HG02981 (cell line): Measurements from ENCODE around the gene NUP88.

Experiments
- ATAC-seq: cut with Tn5 transposase; IDR thresholded peaks from one replicate; pipeline ENCODE4 v1.9.1; 2021; ENCODE audit warnings: mild to moderate bottlenecking, moderate library complexity; ENCODE audit not compliant: unreplicated experiment

Gene NUP88

DNA sequence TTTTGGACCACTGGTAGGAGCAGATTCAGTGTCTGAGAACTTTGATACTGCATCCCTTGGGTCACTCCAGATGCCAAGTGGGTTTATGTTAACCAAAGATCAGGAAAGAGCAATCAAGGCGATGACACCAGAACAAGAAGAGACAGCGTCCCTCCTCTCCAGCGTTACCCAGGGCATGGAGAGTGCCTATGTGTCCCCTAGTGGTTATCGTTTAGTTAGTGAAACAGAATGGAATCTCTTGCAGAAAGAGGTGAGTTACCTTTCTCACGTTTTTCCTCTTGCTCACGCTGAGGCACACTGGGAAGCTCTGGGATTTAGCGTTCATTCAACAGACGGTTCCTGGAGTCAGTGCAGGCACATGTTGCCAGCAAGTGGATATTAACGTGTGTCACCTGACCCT is 58.0 kb downstream of the NUP88 start:
- no peak for ATAC-seq

DNA sequence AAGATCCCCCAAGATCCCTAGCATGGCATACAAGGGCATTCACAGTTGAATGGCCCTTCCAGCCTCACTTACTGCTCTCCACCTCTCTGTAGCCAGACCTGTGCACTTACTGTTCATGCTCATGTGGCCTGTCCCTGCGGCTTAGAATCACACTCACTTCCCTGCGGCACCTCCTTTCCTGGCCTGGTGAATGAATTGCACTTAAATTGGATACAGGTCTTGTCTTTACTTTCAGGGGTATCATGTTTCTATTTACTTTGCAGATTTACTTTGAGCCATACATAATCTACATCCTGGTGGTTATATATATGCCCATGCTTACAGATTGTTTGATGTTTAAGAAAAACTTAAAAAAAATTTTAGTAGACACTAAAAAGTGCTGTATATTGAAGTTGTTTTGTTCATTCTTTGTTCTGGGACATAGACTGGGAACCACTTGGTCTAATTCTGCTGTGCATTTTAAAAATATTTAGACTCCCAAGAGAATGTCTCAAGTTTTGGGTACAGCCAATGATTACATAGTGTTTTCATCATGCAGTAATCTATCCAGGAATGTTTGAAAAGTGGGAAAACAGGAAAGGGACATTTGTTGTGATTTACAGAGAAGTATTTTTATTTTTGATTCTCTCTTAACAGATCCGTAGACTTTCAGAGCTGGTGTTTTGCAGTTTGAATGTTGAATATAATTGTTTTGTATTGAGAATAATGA is 63.9 kb downstream of the NUP88 start:
- ATAC-seq = no peak

DNA sequence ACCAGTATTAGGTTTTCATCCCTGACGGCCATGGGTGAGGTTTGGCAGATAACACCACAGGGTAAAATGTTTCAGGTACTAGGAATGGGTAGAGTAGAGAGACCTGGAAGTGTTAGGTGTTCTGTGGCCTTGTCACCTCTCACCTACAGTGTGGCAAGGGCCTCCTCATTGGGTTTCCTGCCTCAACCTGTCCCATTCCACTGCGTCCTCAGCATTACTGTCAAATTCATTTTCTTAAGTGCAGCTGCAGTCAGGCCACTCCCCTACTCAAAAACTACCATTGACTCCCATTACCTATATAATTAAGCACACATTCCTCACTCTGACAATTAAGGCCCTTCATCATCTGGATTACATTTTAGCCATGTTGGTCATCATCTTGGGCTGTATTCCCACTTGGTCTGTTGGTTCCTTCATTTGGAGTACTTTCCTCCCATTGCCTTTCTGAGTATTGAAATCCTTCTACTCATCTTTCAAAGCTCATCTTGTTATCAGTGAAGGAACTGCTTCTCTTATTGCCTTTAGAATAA is 64.5 kb downstream of the NUP88 start:
- no peak for ATAC-seq

DNA sequence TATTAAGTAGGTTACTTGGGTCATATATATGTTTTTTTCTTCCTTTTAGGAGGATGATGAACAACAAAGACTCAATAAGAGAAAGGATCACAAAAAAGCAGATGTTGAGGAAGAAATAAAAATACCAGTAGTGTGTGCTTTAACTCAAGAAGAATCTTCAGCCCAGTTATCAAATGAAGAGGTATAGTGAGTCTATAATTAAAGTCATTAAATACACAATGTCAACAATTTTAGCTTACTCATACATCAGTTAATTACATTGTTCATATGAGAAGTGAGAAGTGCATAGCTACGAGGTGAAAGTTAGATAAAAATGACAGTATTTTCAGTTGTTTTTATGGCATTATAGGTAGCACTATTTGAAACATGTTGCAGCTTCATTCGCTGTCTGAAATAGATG is 65.2 kb downstream of the NUP88 start:
- ATAC-seq = no peak

DNA sequence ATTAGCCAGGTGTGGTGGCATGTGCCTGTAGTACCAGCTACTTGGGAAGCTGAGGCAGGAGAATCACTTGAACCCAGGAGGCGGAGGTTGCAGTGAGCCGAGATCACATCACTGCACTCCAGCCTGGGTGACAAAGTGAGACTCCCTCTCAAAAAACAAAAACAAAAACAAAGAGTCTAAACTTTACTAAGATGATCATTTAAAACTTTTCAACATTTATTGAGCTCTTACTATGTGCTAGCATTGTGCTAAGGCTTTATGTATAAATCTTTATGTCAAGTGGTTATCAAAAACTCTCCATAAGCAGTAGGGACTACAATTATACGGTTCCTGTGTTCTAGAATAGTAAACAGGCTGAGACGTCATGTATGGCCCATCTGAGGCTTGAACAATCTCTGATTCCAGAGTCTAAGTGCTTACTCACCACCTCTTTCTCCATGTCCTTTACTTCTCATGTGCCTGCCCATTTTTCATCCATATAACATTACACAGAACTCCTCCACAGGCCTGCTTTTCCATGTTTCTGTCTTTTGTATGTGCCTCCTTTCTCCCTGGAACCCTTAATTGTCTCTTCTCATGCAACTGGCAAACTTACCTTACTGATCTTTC is 66.7 kb downstream of the NUP88 start:
- no peak for ATAC-seq

DNA sequence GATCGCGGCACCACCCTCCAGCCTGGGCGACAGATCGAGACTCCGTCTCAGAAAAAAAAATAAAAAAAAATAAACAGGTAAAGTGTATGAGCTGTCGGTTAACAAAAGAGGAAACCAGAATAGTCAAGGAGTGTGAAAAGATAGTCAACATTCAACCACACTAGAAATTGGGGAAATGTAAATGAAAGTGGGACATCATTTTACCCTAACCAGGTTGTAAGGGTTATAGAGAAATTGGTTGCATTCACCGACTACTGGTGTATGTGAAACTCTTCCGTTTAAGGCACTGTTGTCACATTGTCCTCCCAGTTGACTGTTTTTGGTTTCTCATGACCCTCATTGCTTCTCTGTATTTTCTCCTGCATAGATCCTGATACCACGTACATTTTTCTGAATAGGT is 74.5 kb downstream of the NUP88 start:
- ATAC-seq = no peak
